Transverse colon (tissue), 4 donors: Measurements from ENCODE around the gene ARF1. TPM values are rescaled to one million over a fixed set of nuclear protein-coding genes. Genes with fewer than 3 reads are reported as not detected.

Source experiments
- DNase-seq: peaks from one replicate; pipeline ENCODE4 v3.0.0-alpha.2; 2019
- H3K27ac ChIP-seq, 4 donors: fragments of 200-600 bp; sonication (generic); 2 replicates each; pipeline ENCODE4 v1.5.1; 2016 to 2018; ENCODE audit warnings: inconsistent platforms in 4 of 4
- H3K27me3 ChIP-seq: fragments of 200-600 bp; sonication (generic); 2 replicates; pipeline ENCODE4 v1.5.1; 2017; ENCODE audit warnings: inconsistent platforms
- H3K36me3 ChIP-seq, 4 donors: fragments of 200-600 bp; sonication (generic); 2 replicates each; pipeline ENCODE4 v1.5.1; 2017 to 2019; ENCODE audit warnings: inconsistent platforms in 4 of 4
- H3K4me1 ChIP-seq, 4 donors: fragments of 200-600 bp; sonication (generic); 2 replicates each; pipeline ENCODE4 v1.5.1; 2017 to 2020; ENCODE audit warnings: inconsistent platforms in 4 of 4
- H3K4me3 ChIP-seq, 4 donors: fragments of 200-600 bp; sonication (generic); 1 replicate in 1 of 4; 2 replicates in 3 of 4; pipeline versions ENCODE4 v1.5.1 to v1.6.1; 2017 to 2019; ENCODE audit warnings: inconsistent platforms in 4 of 4
- H3K9me3 ChIP-seq, 2 donors: fragments of 200-600 bp; sonication (generic); 2 replicates each; pipeline ENCODE4 v1.5.1; 2017 to 2019; ENCODE audit warnings: inconsistent platforms in 2 of 2
- CTCF ChIP-seq, 5 experiments: fragments of 200-600 bp in 3 of 5; fragments of 450-650 bp in 2 of 5; sonication (generic) in 3 of 5; IDR thresholded peaks; 1 replicate in 2 of 5; 2 replicates in 3 of 5; pipeline ENCODE4 v1.5.1; 2016 to 2017; ENCODE audit warnings: antibody characterized with exemption in 5 of 5, inconsistent platforms in 3 of 5, mild to moderate bottlenecking in 2 of 5, moderate library complexity in 1 of 5
- EP300 ChIP-seq: sonication (generic); formaldehyde crosslinking; IDR thresholded peaks from one replicate; pipeline ENCODE4 v1.6.1; 2017; ENCODE audit warnings: antibody characterized with exemption, low read depth
- POLR2A ChIP-seq: fragments of 450-650 bp; IDR thresholded peaks from one replicate; pipeline ENCODE4 v1.6.1; 2016; ENCODE audit warnings: antibody characterized with exemption, mild to moderate bottlenecking, moderate library complexity
- POLR2AphosphoS5 ChIP-seq, 3 donors: sonication (generic); formaldehyde crosslinking; IDR thresholded peaks; one replicate each; pipeline ENCODE4 v1.6.1; 2016; ENCODE audit warnings: antibody characterized with exemption in 3 of 3
- WGBS, 2 donors: methylation state at CpG; one replicate each; pipeline ENCODE4 v1.1.5; 2018; ENCODE audit warnings: low coverage in 1 of 2; 5-methylcytosine and 5-hydroxymethylcytosine counted together
- in situ Hi-C, 4 donors: fragments of 200-750 bp; cut with MboI; loops; one replicate each; pipeline versions ENCODE4 v1.15.0 to v1.15.1; 2017; ENCODE audit warnings: low sequenced_read_pairs in 3 of 4, low pct_ligation_motif_present in 1 of 4, low pct_unique_long_range_greater_than_20kb in 1 of 4
- intact Hi-C: fragments of 100-400 bp; cut with DNase I; formaldehyde crosslinking; loops from one replicate; pipeline ENCODE4 v1.15.1; 2023; ENCODE audit warnings: low total_unique reads
- total RNA-seq, 4 donors: library from RNA; depleted of rRNA; stranded (reverse); fragments of >200 nt; gene quantifications; one replicate each; pipeline ENCODE4 v1.1.0, GENCODE V29; 2016

Gene ARF1
- total RNA-seq, 4 donors from 2014 or later: 303 to 452 (median 375) TPM

GRCh38 chr1:228118040-228118439 lies 35.5 kb downstream of the ARF1 start:
- TF ChIP-seq CTCF (IDR thresholded peaks at IDR 0.05): no peak
- TF ChIP-seq EP300: no peak
- TF ChIP-seq POLR2AphosphoS5 (IDR thresholded peaks at IDR 0.05): no peak
- no peak for TF ChIP-seq POLR2A
- H3K4me1 ChIP-seq: no peaks in the 10 kb centered on the region
- H3K9me3 ChIP-seq: no peaks in the 10 kb centered on the region
- no peaks in the 10 kb centered on the region for H3K27me3 ChIP-seq
- H3K27ac ChIP-seq: no peak overlapping the region
- 69 to 77% methylated on average over 2 of the region's 2 CpGs for WGBS, 2 donors
- intact Hi-C loops (no loop called here), in situ Hi-C loops (no loop called here)
- no peak overlapping the region for H3K4me3 ChIP-seq
- no peaks in the 10 kb centered on the region for H3K36me3 ChIP-seq
- DNase-seq: no peak

- WGBS, 2 donors: 75 to 82% methylated on average over 1 of the region's 1 CpG
- TF ChIP-seq CTCF (IDR thresholded peaks at IDR 0.05) (no peak), POLR2A (no peak), EP300 (no peak), POLR2AphosphoS5 (IDR thresholded peaks at IDR 0.05) (no peak)
- intact Hi-C loops: no loop called here
- DNase-seq: no peak
- H3K4me3 ChIP-seq: no peak overlapping the region
- H3K36me3 ChIP-seq: no peaks in the 10 kb centered on the region
- H3K9me3 ChIP-seq: no peaks in the 10 kb centered on the region
- in situ Hi-C loops: loop anchor here in 1 of 4 donors (10.0 kb wide), 1 partner anchor 54 kb away; no protein-coding TSS in a partner anchor
- no peaks in the 10 kb centered on the region for H3K27me3 ChIP-seq
- H3K27ac ChIP-seq: no peak overlapping the region
- H3K4me1 ChIP-seq: no peaks in the 10 kb centered on the region
Measured at GRCh38 chr1:228120351-228120750, 37.8 kb downstream of the ARF1 start.

- no peak overlapping the region for H3K27ac ChIP-seq
- no peaks in the 10 kb centered on the region for H3K27me3 ChIP-seq
- H3K36me3 ChIP-seq: no peaks in the 10 kb centered on the region
- H3K4me3 ChIP-seq: no peak overlapping the region
- no peak for DNase-seq
- no peaks in the 10 kb centered on the region for H3K4me1 ChIP-seq
- no peak for TF ChIP-seq EP300
- no peak for TF ChIP-seq POLR2A
- TF ChIP-seq POLR2AphosphoS5 (IDR thresholded peaks at IDR 0.05): no peak
- no peak for TF ChIP-seq CTCF (IDR thresholded peaks at IDR 0.05)
- in situ Hi-C loops: loop anchor here in 1 of 4 donors (10.0 kb wide), 1 partner anchor 54 kb away; no protein-coding TSS in a partner anchor
- WGBS, 2 donors: 63 to 64% methylated on average over 5 of the region's 5 CpGs
- no peaks in the 10 kb centered on the region for H3K9me3 ChIP-seq
- intact Hi-C loops: no loop called here
Measured at GRCh38 chr1:228120857-228121489, 38.5 kb downstream of the ARF1 start.

GRCh38 chr1:228122921-228123441 lies 40.5 kb downstream of the ARF1 start:
- intact Hi-C loops (no loop called here), in situ Hi-C loops (loop anchor here in 1 of 4 donors (10.0 kb wide), 1 partner anchor 52 kb away; no protein-coding TSS in a partner anchor)
- WGBS, 2 donors: 79 to 86% methylated on average over 1 of the region's 1 CpG
- no peaks in the 10 kb centered on the region for H3K4me1 ChIP-seq
- no peak overlapping the region for H3K4me3 ChIP-seq
- DNase-seq: no peak
- H3K27me3 ChIP-seq: no peaks in the 10 kb centered on the region
- no peaks in the 10 kb centered on the region for H3K36me3 ChIP-seq
- TF ChIP-seq EP300: no peak
- TF ChIP-seq POLR2A: no peak
- no peak for TF ChIP-seq CTCF (IDR thresholded peaks at IDR 0.05)
- no peak for TF ChIP-seq POLR2AphosphoS5 (IDR thresholded peaks at IDR 0.05)
- H3K9me3 ChIP-seq: no peaks in the 10 kb centered on the region
- H3K27ac ChIP-seq: no peak overlapping the region
